Measurements from ENCODE around the gene AFM.
A peak's percentile ranks its signal among the peaks of the same experiment; 100 is the strongest.

The AFM gene

GRCh38 chr4:73499996-73500765, 18.6 kb downstream of the AFM start:
- no peak overlapping the region for H3K4me3 ChIP-seq (ENCODE audit: low read length)
- no peak for DNase-seq (ENCODE audit: low read depth)
- TF ChIP-seq, protein P1, sequence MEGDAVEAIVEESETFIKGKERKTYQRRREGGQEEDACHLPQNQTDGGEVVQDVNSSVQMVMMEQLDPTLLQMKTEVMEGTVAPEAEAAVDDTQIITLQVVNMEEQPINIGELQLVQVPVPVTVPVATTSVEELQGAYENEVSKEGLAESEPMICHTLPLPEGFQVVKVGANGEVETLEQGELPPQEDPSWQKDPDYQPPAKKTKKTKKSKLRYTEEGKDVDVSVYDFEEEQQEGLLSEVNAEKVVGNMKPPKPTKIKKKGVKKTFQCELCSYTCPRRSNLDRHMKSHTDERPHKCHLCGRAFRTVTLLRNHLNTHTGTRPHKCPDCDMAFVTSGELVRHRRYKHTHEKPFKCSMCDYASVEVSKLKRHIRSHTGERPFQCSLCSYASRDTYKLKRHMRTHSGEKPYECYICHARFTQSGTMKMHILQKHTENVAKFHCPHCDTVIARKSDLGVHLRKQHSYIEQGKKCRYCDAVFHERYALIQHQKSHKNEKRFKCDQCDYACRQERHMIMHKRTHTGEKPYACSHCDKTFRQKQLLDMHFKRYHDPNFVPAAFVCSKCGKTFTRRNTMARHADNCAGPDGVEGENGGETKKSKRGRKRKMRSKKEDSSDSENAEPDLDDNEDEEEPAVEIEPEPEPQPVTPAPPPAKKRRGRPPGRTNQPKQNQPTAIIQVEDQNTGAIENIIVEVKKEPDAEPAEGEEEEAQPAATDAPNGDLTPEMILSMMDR (conservative IDR thresholded peaks at IDR 0.05; ENCODE audit: low read depth, low read length): no peak

- no peak overlapping the region for H3K4me3 ChIP-seq (ENCODE audit: low read length)
- TF ChIP-seq, protein P1 (conservative IDR thresholded peaks at IDR 0.05; ENCODE audit: low read depth, low read length): no peak
- no peak for DNase-seq (ENCODE audit: low read depth)
These were observed 20.2 kb downstream of the AFM start for GRCh38 chr4:73501664-73502265.

- DNase-seq (ENCODE audit: low read depth): no peak
- TF ChIP-seq, protein P1 (conservative IDR thresholded peaks at IDR 0.05; ENCODE audit: low read depth, low read length): no peak
- H3K4me3 ChIP-seq (ENCODE audit: low read length): no peak overlapping the region
These were observed 24.0 kb downstream of the AFM start for GRCh38 chr4:73505567-73505966.

DNA sequence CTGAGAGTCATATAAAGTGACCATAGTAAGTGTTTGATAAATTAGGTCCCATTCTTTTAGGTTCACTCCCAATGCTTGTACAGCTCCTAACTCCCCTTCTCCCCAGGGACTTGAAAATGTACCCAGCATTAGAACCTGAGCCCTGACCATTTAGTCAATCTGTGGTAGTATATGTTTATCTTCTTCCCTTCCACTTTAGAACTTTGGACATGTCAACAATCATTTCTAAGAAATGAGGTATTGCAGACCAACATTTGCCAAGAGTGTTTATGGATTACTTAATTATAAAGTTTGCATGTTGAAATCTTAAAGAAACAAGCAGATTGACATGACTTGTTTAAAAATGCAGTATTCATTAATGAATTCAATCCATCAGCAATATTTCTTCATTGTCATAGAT, 26.0 kb downstream of the AFM start:
- DNase-seq (ENCODE audit: low read depth): no peak
- no peak overlapping the region for H3K4me3 ChIP-seq (ENCODE audit: low read length)
- TF ChIP-seq, protein P1 (conservative IDR thresholded peaks at IDR 0.05; ENCODE audit: low read depth, low read length): no peak

DNA sequence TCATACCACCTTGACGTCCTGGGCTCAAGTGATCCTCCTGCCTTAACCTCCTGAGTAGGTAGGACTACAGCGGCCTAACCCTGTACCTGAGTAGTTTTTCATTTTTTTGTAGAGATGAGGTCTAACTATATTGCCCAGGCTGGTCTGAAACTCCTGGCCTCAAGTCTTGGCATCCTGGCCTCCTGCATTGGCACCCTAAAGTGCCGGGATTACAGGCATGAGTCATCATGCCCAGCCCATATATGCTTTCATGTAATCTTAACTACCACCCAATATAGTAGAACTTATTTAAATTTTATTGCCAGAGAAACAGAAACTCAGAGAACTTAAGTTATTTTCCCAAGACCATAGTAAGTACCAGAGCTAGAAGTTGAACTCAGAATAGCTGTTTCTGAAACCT, 27.1 kb downstream of the AFM start:
- H3K4me3 ChIP-seq (ENCODE audit: low read length): no peak overlapping the region
- no peak for DNase-seq (ENCODE audit: low read depth)
- TF ChIP-seq, protein P1 (conservative IDR thresholded peaks at IDR 0.05; ENCODE audit: low read depth, low read length): no peak

GRCh38 chr4:73518340-73518739, 36.8 kb downstream of the AFM start:
- no peak for DNase-seq (ENCODE audit: low read depth)
- no peak overlapping the region for H3K4me3 ChIP-seq (ENCODE audit: low read length)
- TF ChIP-seq, protein P1 (conservative IDR thresholded peaks at IDR 0.05; ENCODE audit: low read depth, low read length): no peak

- TF ChIP-seq, protein P1 (conservative IDR thresholded peaks at IDR 0.05; ENCODE audit: low read depth, low read length): no peak
- H3K4me3 ChIP-seq (ENCODE audit: low read length): no peak overlapping the region
- peak; percentile 85 for DNase-seq (ENCODE audit: low read depth)
These were observed 39.3 kb downstream of the AFM start for GRCh38 chr4:73520821-73521220.
